NK-92 treated with Interleukin-12 subunit alpha and Interleukin-12 subunit beta, amount 100 ng/mL, for 24 hours (cell line): ENCODE results near the gene SPRN.
A peak's percentile ranks its signal among the peaks of the same experiment; 100 is the strongest.
"Not testable (repeated sequence)": the region's sequence is repeated elsewhere in the genome, so short reads cannot be mapped to it uniquely, and the experiment has no call there.

Source experiments
- DNase-seq: peaks from one replicate; lab custom pipeline; 2025; lab: John Stamatoyannopoulos, UW

SPRN gene

GRCh38 chr10:133456041-133456951, 31.9 kb upstream of the SPRN start:
- DNase-seq: no peak

GRCh38 chr10:133455611-133456031, 31.2 kb upstream of the SPRN start:
- no peak for DNase-seq

GRCh38 chr10:133455196-133455595, 30.8 kb upstream of the SPRN start:
- no peak for DNase-seq

- DNase-seq: no peak
Observed at GRCh38 chr10:133454204-133454893, 29.9 kb upstream of the SPRN start.

- DNase-seq: no peak
Observed at GRCh38 chr10:133453516-133454203, 29.2 kb upstream of the SPRN start, which contains the start of gene SCART1. SCART1 (plus strand) TSS chr10:133453945; CDS start chr10:133453998, 53 bp downstream.

GRCh38 chr10:133452453-133452852, 28.0 kb upstream of the SPRN start:
- DNase-seq: no peak

GRCh38 chr10:133451346-133451745, 26.9 kb upstream of the SPRN start:
- no peak for DNase-seq

- no peak for DNase-seq
Observed at GRCh38 chr10:133448120-133448519, 23.7 kb upstream of the SPRN start.

- DNase-seq: no peak
Observed at GRCh38 chr10:133446979-133447378, 22.6 kb upstream of the SPRN start.

GRCh38 chr10:133445751-133446708, 21.6 kb upstream of the SPRN start:
- DNase-seq: no peak

GRCh38 chr10:133445268-133445732, 20.9 kb upstream of the SPRN start:
- DNase-seq: no peak

- no peak for DNase-seq
Observed at GRCh38 chr10:133444342-133445267, 20.2 kb upstream of the SPRN start.

GRCh38 chr10:133442967-133443924, 18.8 kb upstream of the SPRN start:
- no peak for DNase-seq

GRCh38 chr10:133442191-133442966, 18.0 kb upstream of the SPRN start:
- peak; percentile 57 for DNase-seq

- no peak for DNase-seq
Observed at GRCh38 chr10:133441780-133442179, 17.4 kb upstream of the SPRN start.

- not testable (repeated sequence) for DNase-seq
Observed at GRCh38 chr10:133441356-133441755, 16.9 kb upstream of the SPRN start.

GRCh38 chr10:133440633-133441285, 16.3 kb upstream of the SPRN start:
- DNase-seq: no peak
